ENCODE results near the gene TXNRD1.

The TXNRD1 gene

DNA sequence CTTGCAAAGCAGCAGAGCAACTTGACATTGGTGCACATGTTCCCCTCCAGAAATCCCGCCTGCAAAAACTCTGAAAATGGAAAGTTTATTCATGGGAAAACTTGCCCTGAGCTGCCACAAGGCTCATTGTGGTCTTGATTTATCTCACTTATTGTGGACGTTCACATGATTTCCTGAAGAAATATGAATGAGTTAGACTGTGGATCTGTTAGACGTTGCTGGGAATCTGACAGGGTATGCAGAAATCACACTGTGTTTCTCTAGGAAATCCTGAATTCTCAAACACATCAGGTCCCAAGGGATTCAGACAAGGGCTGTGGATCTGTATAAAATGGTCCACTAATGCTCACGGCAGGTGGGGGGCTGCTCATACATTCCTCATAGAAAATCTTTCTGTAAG, 160.2 kb downstream of the TXNRD1 start:
- no peaks in the 10 kb centered on the region for H3K36me3 ChIP-seq (ENCODE audit: control insufficient read depth in 5 of 5, insufficient read depth in 5 of 5, low read length in 5 of 5)
- no peak overlapping the region for H3K9ac ChIP-seq (ENCODE audit: low read length in 5 of 5)
- peaks cover 0 to 5% (median 0%) of the 10 kb centered on the region in 5 donors for H3K4me1 ChIP-seq (ENCODE audit: control insufficient read depth in 5 of 5, insufficient read depth in 5 of 5, low read length in 5 of 5)
- H3K4me3 ChIP-seq (ENCODE audit: low read depth in 1 of 5, low read length in 5 of 5), result no peak overlapping the region
- H3K9me3 ChIP-seq (ENCODE audit: control insufficient read depth in 5 of 5, low read length in 5 of 5), result no peaks in the 10 kb centered on the region
- H3K27ac ChIP-seq (ENCODE audit: low read depth, low read length), result no peak overlapping the region
- no peaks in the 10 kb centered on the region for H3K27me3 ChIP-seq (ENCODE audit: control insufficient read depth in 5 of 5, insufficient read depth in 4 of 5, low read length in 5 of 5)

DNA sequence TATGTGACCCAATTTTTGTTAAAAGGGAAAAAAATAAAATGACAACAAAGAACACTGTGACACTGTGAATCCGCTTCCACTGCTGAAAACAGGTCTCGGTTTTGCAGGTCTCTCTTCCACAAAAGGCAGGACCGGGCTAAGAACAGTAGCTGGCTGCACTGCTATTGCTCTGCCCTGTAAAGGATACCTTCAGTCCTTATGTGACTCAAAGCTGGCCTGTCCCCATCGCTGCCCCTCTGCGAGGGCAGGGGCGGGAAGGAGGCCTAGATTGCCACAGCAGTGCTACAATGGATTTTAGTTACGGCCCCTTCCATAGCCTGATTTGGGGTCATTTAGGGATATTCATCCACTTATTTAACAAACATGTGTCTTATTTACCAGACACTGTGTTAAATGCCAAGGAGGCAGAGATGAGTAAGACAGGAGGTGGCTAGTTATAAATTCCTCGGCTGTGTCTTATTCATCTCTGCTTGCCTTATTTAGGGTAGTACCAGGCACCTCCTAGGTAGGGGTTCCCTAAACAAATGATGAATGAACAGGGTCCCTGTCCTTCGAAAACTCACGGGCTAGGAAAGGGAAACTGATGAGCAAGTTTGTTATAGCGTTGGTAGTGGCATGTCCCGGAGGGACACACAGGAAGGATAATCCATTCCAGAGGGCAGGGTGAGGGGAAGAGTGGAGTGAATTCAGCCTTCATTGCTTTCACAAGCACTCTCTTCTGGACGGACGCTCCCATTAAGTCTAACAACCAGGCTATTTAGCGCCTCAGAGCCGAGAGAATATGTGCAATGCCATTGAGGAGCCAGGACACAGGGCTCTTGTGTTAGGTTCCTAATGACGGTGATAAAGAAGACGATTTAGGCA, 161.3 kb downstream of the TXNRD1 start:
- no peaks in the 10 kb centered on the region for H3K27me3 ChIP-seq (ENCODE audit: control insufficient read depth in 5 of 5, insufficient read depth in 4 of 5, low read length in 5 of 5)
- H3K27ac ChIP-seq (ENCODE audit: low read depth, low read length), result no peak overlapping the region
- H3K4me3 ChIP-seq (ENCODE audit: low read depth in 1 of 5, low read length in 5 of 5), result no peak overlapping the region
- H3K4me1 ChIP-seq (ENCODE audit: control insufficient read depth in 5 of 5, insufficient read depth in 5 of 5, low read length in 5 of 5), result peaks cover 1 to 4% (median 3%) of the 10 kb centered on the region in 5 donors
- H3K36me3 ChIP-seq (ENCODE audit: control insufficient read depth in 5 of 5, insufficient read depth in 5 of 5, low read length in 5 of 5), result no peaks in the 10 kb centered on the region
- H3K9me3 ChIP-seq (ENCODE audit: control insufficient read depth in 5 of 5, low read length in 5 of 5), result no peaks in the 10 kb centered on the region
- no peak overlapping the region for H3K9ac ChIP-seq (ENCODE audit: low read length in 5 of 5)

DNA sequence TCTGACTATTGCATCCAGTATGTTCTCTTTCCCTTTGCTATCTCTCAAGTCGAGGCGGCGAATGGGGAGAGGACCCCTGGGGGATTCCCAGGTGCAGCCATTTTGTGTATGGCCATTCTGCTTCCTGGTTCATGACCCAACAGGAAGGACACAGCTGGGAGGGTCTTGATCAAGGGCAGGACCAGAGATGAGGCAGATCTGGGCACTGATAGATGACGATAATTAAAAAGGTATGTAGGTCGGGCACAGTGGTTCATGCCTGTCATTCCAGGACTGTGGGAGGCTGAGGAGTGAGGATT, 161.9 kb downstream of the TXNRD1 start:
- H3K9me3 ChIP-seq (ENCODE audit: control insufficient read depth in 5 of 5, low read length in 5 of 5), result no peaks in the 10 kb centered on the region
- peaks cover 1 to 7% (median 6%) of the 10 kb centered on the region in 5 donors for H3K4me1 ChIP-seq (ENCODE audit: control insufficient read depth in 5 of 5, insufficient read depth in 5 of 5, low read length in 5 of 5)
- H3K36me3 ChIP-seq (ENCODE audit: control insufficient read depth in 5 of 5, insufficient read depth in 5 of 5, low read length in 5 of 5), result no peaks in the 10 kb centered on the region
- H3K9ac ChIP-seq (ENCODE audit: low read length in 5 of 5), result no peak overlapping the region
- H3K4me3 ChIP-seq (ENCODE audit: low read depth in 1 of 5, low read length in 5 of 5), result no peak overlapping the region
- H3K27ac ChIP-seq (ENCODE audit: low read depth, low read length), result no peak overlapping the region
- H3K27me3 ChIP-seq (ENCODE audit: control insufficient read depth in 5 of 5, insufficient read depth in 4 of 5, low read length in 5 of 5), result no peaks in the 10 kb centered on the region

DNA sequence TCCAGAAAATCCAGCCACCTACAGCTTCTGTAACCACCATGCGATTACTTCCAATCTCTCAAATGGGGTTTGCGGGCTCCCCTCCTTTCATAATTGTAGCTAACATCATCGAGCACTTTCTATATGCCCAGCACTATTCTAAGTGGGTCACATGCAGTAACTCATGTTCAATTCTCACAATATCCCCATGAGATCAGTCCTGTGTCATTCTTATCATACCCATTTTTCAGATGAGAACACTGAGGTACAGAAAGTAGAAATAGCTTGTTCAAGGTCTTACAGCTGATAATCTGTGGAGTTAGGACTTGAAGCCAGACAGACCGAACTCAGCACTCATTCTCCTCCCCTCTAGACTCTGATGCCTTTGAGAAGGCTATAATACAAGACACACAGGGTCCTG, 162.8 kb downstream of the TXNRD1 start:
- Histone ChIP-seq H3K27me3 (ENCODE audit: control insufficient read depth in 5 of 5, insufficient read depth in 4 of 5, low read length in 5 of 5) (no peaks in the 10 kb centered on the region), H3K9me3 (ENCODE audit: control insufficient read depth in 5 of 5, low read length in 5 of 5) (no peaks in the 10 kb centered on the region), H3K4me1 (ENCODE audit: control insufficient read depth in 5 of 5, insufficient read depth in 5 of 5, low read length in 5 of 5) (peaks cover 1 to 7% (median 6%) of the 10 kb centered on the region in 5 donors), H3K36me3 (ENCODE audit: control insufficient read depth in 5 of 5, insufficient read depth in 5 of 5, low read length in 5 of 5) (no peaks in the 10 kb centered on the region), H3K9ac (ENCODE audit: low read length in 5 of 5) (no peak overlapping the region), H3K27ac (ENCODE audit: low read depth, low read length) (no peak overlapping the region), H3K4me3 (ENCODE audit: low read depth in 1 of 5, low read length in 5 of 5) (no peak overlapping the region)

DNA sequence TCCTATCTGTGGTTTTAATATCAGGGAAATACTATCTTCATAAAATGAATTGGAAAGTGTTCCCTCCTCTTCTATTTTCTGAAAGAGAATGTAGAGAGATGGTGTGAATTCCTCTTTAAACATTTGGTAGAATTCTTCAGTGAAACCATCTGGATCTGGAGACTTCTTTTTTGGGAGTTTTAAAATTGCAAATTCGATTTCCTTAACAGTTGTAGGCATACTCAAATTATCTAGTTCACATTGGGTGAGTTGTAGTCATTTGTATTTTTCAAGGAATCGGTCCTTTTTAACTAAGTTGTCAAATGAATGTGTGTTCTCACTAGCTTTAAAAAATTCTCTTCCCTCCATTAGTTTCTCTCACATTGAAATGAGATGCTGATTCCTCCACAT, 165.8 kb downstream of the TXNRD1 start:
- no peaks in the 10 kb centered on the region for H3K9me3 ChIP-seq (ENCODE audit: control insufficient read depth in 5 of 5, low read length in 5 of 5)
- no peaks in the 10 kb centered on the region for H3K27me3 ChIP-seq (ENCODE audit: control insufficient read depth in 5 of 5, insufficient read depth in 4 of 5, low read length in 5 of 5)
- no peaks in the 10 kb centered on the region for H3K36me3 ChIP-seq (ENCODE audit: control insufficient read depth in 5 of 5, insufficient read depth in 5 of 5, low read length in 5 of 5)
- H3K27ac ChIP-seq (ENCODE audit: low read depth, low read length), result no peak overlapping the region
- peaks cover 0 to 7% (median 6%) of the 10 kb centered on the region in 5 donors for H3K4me1 ChIP-seq (ENCODE audit: control insufficient read depth in 5 of 5, insufficient read depth in 5 of 5, low read length in 5 of 5)
- no peak overlapping the region for H3K9ac ChIP-seq (ENCODE audit: low read length in 5 of 5)
- no peak overlapping the region for H3K4me3 ChIP-seq (ENCODE audit: low read depth in 1 of 5, low read length in 5 of 5)

DNA sequence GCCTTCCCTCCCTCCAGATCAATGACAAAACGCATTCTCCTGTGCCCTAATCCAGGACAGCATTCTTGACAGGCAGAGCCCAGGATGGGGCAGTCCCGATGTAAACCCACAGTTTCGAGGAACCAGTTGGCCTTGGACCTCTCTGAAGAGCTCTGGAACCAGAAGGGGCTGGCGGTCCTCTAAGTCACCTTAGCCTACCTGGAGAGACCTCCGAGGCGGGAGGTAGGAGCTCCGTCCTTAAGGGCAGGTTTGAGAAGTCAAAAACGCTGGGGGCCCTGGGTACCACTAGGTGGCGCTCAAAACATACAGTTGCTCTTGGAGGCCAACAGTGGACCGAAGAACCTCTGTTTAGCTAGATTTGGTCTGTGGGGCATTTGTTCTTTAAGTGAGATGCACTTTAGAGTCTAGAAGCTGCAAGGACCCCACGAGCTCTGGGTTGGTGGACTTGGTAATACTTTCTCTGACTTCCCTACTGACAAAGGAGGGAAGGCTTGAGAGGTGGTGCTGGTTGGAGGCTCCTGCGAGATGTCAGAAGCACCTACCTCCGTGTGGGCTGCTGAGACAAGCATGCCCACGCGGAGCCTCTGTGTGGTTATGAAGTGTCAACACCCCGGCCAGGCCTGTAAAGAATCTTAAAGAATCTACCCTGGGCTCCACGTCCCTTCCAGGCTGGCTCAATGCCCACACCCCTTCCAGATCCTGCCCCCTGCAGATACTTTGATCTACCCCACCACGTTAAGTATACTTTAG, 166.3 kb downstream of the TXNRD1 start:
- Histone ChIP-seq H3K9ac (ENCODE audit: low read length in 5 of 5) (no peak overlapping the region), H3K27ac (ENCODE audit: low read depth, low read length) (no peak overlapping the region), H3K27me3 (ENCODE audit: control insufficient read depth in 5 of 5, insufficient read depth in 4 of 5, low read length in 5 of 5) (no peaks in the 10 kb centered on the region), H3K36me3 (ENCODE audit: control insufficient read depth in 5 of 5, insufficient read depth in 5 of 5, low read length in 5 of 5) (no peaks in the 10 kb centered on the region), H3K4me1 (ENCODE audit: control insufficient read depth in 5 of 5, insufficient read depth in 5 of 5, low read length in 5 of 5) (peaks cover 0 to 7% (median 6%) of the 10 kb centered on the region in 5 donors), H3K4me3 (ENCODE audit: low read depth in 1 of 5, low read length in 5 of 5) (no peak overlapping the region), H3K9me3 (ENCODE audit: control insufficient read depth in 5 of 5, low read length in 5 of 5) (no peaks in the 10 kb centered on the region)

DNA sequence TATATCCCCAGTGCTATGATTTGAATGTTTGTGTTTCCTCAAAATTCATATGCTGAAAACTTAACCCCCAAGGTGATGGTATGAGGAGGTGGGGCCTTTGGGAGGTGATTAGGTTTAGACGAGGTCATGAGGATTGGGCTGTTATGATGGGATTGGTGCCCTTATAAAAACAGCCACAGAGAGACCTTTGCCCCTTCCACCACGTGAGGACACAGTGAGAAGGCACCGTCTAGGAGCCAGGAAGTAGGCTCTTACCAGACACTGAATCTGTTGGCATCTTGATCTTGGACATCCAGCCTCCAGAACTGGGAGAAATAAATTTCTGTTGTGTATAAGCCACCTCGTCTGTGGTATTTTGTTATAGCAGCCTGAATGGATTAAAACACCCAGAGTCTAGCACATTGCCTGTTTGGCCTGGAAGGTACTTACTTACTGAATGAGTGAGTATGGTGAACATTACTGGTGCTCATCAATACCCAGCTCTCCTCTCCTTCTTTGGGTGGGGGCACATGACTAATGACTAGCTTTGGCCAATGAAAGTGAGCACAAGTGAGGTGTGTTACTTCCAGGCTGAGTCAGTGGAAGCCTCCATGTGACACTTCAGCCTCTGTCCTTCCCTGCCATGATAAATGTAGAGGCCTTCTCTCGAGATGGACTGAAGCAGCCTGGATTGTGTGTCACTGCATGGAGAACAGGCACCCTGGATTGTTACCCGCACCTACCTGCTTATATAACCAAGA, 168.7 kb downstream of the TXNRD1 start:
- Histone ChIP-seq H3K27ac (ENCODE audit: low read depth, low read length) (no peak overlapping the region), H3K4me3 (ENCODE audit: low read depth in 1 of 5, low read length in 5 of 5) (no peak overlapping the region), H3K27me3 (ENCODE audit: control insufficient read depth in 5 of 5, insufficient read depth in 4 of 5, low read length in 5 of 5) (no peaks in the 10 kb centered on the region), H3K36me3 (ENCODE audit: control insufficient read depth in 5 of 5, insufficient read depth in 5 of 5, low read length in 5 of 5) (no peaks in the 10 kb centered on the region), H3K9me3 (ENCODE audit: control insufficient read depth in 5 of 5, low read length in 5 of 5) (no peaks in the 10 kb centered on the region), H3K4me1 (ENCODE audit: control insufficient read depth in 5 of 5, insufficient read depth in 5 of 5, low read length in 5 of 5) (peaks cover 0 to 8% (median 6%) of the 10 kb centered on the region in 5 donors), H3K9ac (ENCODE audit: low read length in 5 of 5) (no peak overlapping the region)

DNA sequence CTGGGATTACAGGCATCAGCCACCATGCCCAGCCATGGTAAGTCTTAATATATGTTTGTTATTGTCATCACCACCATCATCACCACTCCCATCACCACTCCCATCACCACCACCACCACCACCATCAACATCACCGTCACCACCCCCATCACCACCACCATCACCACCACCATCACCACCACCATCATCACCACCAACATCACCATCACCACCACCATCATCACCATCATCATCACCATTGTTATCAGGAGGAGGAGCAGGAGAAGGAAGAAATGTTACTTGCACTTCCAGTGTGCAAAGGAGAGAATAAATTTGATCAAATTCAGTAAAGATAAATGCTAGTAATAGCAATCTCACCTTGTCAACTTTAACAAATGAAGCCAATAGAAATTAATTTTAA, 169.9 kb downstream of the TXNRD1 start:
- no peaks in the 10 kb centered on the region for H3K27me3 ChIP-seq (ENCODE audit: control insufficient read depth in 5 of 5, insufficient read depth in 4 of 5, low read length in 5 of 5)
- no peak overlapping the region for H3K4me3 ChIP-seq (ENCODE audit: low read depth in 1 of 5, low read length in 5 of 5)
- no peak overlapping the region for H3K9ac ChIP-seq (ENCODE audit: low read length in 5 of 5)
- H3K4me1 ChIP-seq (ENCODE audit: control insufficient read depth in 5 of 5, insufficient read depth in 5 of 5, low read length in 5 of 5), result peaks cover 0 to 8% (median 6%) of the 10 kb centered on the region in 5 donors
- H3K9me3 ChIP-seq (ENCODE audit: control insufficient read depth in 5 of 5, low read length in 5 of 5), result no peaks in the 10 kb centered on the region
- H3K36me3 ChIP-seq (ENCODE audit: control insufficient read depth in 5 of 5, insufficient read depth in 5 of 5, low read length in 5 of 5), result no peaks in the 10 kb centered on the region
- no peak overlapping the region for H3K27ac ChIP-seq (ENCODE audit: low read depth, low read length)

DNA sequence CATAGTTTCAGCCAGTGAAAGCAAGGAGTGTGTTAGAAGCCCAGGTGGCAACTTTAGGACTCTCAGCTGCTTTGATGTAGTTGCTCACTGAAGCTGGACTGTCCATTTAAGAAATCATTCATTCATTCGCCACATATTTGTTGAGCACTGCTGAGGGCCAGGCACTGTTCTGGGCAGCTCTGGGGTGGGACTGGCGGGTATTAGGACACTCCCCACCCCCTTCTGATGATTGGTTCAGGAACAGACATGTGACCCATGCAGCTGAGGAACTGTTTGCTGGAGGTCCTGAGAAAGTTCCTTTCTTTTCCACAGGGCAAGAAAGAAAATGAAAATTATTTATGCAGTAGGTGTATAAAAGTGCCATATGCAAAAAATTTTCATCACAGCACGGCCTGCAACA, 170.9 kb downstream of the TXNRD1 start:
- Histone ChIP-seq H3K4me3 (ENCODE audit: low read depth in 1 of 5, low read length in 5 of 5) (no peak overlapping the region), H3K9ac (ENCODE audit: low read length in 5 of 5) (no peak overlapping the region), H3K27ac (ENCODE audit: low read depth, low read length) (no peak overlapping the region), H3K36me3 (ENCODE audit: control insufficient read depth in 5 of 5, insufficient read depth in 5 of 5, low read length in 5 of 5) (no peaks in the 10 kb centered on the region), H3K9me3 (ENCODE audit: control insufficient read depth in 5 of 5, low read length in 5 of 5) (no peaks in the 10 kb centered on the region), H3K27me3 (ENCODE audit: control insufficient read depth in 5 of 5, insufficient read depth in 4 of 5, low read length in 5 of 5) (no peaks in the 10 kb centered on the region), H3K4me1 (ENCODE audit: control insufficient read depth in 5 of 5, insufficient read depth in 5 of 5, low read length in 5 of 5) (peaks cover 0 to 8% (median 6%) of the 10 kb centered on the region in 5 donors)

DNA sequence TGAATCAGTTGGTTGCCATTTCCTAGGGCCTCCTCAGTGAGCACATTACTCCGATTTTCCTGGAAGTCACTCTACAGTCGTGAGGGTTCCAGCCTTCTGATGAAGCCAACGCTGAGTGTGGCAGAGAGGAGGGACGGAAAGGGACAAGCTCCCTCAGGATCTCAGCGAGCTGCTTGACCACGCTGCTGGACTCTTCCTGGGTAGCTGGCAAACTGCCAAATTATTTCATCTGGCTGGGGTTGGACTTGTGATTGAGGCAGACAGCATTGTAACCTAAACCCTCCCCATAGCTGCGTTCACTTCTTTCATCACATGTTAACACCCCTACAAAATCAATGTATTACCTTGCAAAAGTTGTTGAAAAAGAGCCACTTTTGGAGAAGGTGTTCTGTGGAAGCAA, 171.6 kb downstream of the TXNRD1 start:
- no peaks in the 10 kb centered on the region for H3K27me3 ChIP-seq (ENCODE audit: control insufficient read depth in 5 of 5, insufficient read depth in 4 of 5, low read length in 5 of 5)
- no peaks in the 10 kb centered on the region for H3K9me3 ChIP-seq (ENCODE audit: control insufficient read depth in 5 of 5, low read length in 5 of 5)
- no peak overlapping the region for H3K4me3 ChIP-seq (ENCODE audit: low read depth in 1 of 5, low read length in 5 of 5)
- no peak overlapping the region for H3K9ac ChIP-seq (ENCODE audit: low read length in 5 of 5)
- no peaks in the 10 kb centered on the region for H3K36me3 ChIP-seq (ENCODE audit: control insufficient read depth in 5 of 5, insufficient read depth in 5 of 5, low read length in 5 of 5)
- no peak overlapping the region for H3K27ac ChIP-seq (ENCODE audit: low read depth, low read length)
- H3K4me1 ChIP-seq (ENCODE audit: control insufficient read depth in 5 of 5, insufficient read depth in 5 of 5, low read length in 5 of 5), result peaks cover 0 to 2% (median 0%) of the 10 kb centered on the region in 5 donors

All from subcutaneous abdominal adipose tissue (tissue), 5 donors.